GM18519 (cell line): Measurements from ENCODE around the gene ATP8B2.

Source experiments
- ATAC-seq: cut with Tn5 transposase; IDR thresholded peaks from one replicate; pipeline ENCODE4 v1.9.1; 2021; ENCODE audit warnings: mild to moderate bottlenecking, moderate library complexity; ENCODE audit not compliant: unreplicated experiment, low FRiP score

Gene ATP8B2

GRCh38 chr1:154386643-154387352 lies 61.5 kb downstream of the ATP8B2 start:
- ATAC-seq: no peak

GRCh38 chr1:154391086-154391770 lies 65.9 kb downstream of the ATP8B2 start:
- no peak for ATAC-seq

- no peak for ATAC-seq
Measured at GRCh38 chr1:154398141-154398540, 72.8 kb downstream of the ATP8B2 start.

- ATAC-seq: no peak
Measured at GRCh38 chr1:154398678-154399077, 73.4 kb downstream of the ATP8B2 start.

GRCh38 chr1:154400381-154400801 lies 75.1 kb downstream of the ATP8B2 start:
- ATAC-seq: no peak
